ENCODE results near the gene ZNF532.
"Not testable (repeated sequence)": the region's sequence is repeated elsewhere in the genome, so short reads cannot be mapped to it uniquely, and the experiment has no call there.

ZNF532 gene

DNA sequence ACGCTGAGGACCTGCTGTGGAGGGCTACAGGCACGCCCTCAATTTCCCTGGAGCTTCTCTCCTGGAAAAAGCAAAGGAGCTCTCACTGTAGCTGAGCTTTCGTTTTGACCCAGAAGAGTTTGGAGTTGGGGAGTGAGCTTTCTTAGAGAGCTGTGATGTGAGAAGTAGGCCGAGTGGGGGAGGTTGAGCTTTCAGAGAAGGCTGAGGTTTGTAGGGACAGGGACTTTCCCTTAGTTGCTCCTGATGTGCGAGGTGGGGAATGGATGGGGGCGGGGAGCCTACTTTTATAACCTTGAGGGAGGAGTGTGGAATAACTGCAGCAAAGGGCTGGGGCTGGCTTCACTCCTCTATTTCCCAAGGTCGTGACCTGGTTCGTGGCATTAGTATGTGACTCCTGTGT, 47.1 kb downstream of the ZNF532 start:
- no peak overlapping the region for H3K4me3 ChIP-seq (ENCODE audit: low read depth, low read length)
- TF ChIP-seq, protein P1, sequence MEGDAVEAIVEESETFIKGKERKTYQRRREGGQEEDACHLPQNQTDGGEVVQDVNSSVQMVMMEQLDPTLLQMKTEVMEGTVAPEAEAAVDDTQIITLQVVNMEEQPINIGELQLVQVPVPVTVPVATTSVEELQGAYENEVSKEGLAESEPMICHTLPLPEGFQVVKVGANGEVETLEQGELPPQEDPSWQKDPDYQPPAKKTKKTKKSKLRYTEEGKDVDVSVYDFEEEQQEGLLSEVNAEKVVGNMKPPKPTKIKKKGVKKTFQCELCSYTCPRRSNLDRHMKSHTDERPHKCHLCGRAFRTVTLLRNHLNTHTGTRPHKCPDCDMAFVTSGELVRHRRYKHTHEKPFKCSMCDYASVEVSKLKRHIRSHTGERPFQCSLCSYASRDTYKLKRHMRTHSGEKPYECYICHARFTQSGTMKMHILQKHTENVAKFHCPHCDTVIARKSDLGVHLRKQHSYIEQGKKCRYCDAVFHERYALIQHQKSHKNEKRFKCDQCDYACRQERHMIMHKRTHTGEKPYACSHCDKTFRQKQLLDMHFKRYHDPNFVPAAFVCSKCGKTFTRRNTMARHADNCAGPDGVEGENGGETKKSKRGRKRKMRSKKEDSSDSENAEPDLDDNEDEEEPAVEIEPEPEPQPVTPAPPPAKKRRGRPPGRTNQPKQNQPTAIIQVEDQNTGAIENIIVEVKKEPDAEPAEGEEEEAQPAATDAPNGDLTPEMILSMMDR (IDR thresholded peaks at IDR 0.05; ENCODE audit: low read depth, low read length): no peak

DNA sequence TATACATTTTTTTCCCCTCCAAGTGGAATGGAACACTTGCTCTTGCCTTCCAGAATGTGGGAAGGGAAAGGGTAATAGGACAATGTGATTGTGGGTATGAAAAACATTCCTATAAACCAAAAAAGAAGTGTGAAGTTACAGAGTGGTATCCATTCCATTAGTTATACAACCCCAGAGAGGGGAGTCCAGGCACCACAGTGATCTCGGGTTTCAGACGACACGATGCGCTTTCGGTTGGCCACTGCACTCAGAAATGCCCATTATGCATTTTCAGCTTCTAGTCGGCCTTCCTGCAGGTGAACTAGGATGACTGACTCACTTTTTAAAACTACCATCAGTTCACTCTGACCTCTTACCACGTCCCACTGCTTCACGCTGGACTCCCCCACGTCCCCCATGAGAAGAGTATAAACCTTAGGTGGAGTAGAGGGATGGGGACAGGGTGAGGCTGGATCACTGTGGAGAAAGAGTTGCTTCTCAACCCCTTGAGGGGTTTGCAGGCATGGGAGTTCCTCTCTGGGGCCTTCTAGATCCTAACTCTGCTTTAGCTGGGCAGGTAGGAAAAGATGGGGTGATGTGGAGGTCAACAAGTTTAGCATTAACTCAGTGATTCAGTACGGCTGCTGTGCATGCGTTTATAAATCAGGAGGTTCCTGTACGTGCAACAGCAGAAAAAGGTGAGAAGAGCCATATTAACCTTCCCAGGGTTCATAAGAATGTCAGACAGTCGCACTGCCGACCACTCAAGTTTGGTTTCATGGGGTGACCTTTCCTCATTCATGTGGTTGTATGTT, 50.5 kb downstream of the ZNF532 start:
- no peak overlapping the region for H3K4me3 ChIP-seq (ENCODE audit: low read depth, low read length)
- TF ChIP-seq, protein P1 (IDR thresholded peaks at IDR 0.05; ENCODE audit: low read depth, low read length): no peak

DNA sequence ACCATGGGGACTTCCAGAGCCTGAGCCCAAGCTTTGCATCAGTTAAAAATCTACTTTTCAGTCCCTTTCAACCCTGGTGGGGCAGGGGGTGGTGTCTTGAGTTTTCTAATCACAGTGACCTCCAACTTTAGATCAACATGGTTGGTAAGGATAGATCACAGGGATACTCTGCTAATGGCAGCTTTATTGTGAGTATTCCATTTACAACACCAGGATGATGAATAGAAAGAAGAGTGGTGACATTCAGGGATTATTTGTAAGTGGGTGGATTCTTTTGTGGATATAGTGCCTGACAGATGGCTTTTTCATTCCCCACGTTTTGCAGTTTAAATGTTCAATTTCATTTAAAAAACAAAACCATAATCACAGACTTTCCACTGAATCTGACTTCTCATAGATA, 51.3 kb downstream of the ZNF532 start:
- H3K4me3 ChIP-seq (ENCODE audit: low read depth, low read length): no peak overlapping the region
- TF ChIP-seq, protein P1 (IDR thresholded peaks at IDR 0.05; ENCODE audit: low read depth, low read length): no peak

DNA sequence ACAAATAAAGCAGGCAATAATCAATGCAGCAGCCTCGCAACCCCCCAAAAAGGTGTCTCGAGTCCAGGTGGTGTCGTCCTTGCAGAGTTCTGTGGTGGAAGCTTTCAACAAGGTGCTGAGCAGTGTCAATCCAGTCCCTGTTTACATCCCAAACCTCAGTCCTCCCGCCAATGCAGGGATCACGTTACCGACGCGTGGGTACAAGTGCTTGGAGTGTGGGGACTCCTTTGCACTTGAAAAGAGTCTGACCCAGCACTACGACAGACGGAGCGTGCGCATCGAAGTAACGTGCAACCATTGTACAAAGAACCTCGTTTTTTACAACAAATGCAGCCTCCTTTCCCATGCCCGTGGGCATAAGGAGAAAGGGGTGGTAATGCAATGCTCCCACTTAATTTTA, 55.3 kb downstream of the ZNF532 start:
- not testable (repeated sequence) for H3K4me3 ChIP-seq (ENCODE audit: low read depth, low read length)

DNA sequence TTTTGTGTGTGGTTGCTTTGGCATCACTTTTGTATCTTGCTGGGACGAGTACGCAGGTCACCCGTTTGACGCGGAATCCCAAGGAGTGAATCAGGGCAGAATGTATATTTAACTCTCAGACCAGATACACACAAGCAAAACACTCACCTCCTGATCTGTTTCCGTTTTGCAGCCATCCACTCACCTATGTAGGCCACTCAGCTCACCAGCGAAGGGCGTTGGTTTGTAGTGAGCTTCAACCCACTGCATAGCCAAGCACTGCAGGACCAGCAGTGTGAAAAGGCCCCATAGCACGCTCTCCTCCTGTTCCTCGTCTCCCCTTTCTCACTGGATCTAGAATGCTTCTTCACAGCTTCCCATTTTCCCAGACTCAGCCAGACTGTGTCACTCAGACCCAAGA, 58.3 kb downstream of the ZNF532 start:
- TF ChIP-seq, protein P1 (IDR thresholded peaks at IDR 0.05; ENCODE audit: low read depth, low read length): no peak
- no peak overlapping the region for H3K4me3 ChIP-seq (ENCODE audit: low read depth, low read length)

DNA sequence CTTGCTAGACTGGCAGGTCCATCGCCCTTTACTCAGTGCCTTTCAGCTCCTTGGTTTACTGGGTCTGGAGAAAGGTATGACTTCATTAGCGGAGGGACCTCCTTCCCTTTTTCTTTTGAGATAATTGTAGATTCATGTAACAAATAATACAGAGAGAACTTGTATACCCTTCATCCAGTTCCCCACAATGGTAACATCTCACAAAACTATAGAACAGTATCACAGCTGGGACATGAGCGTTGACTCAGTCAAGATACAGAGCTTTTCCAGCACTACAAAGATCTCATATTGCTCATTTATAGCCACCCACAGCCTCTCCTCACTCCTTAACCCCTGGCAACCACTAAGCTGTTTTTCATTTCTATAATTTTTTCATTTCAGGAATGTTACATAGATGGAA, 59.8 kb downstream of the ZNF532 start:
- no peak overlapping the region for H3K4me3 ChIP-seq (ENCODE audit: low read depth, low read length)
- TF ChIP-seq, protein P1 (IDR thresholded peaks at IDR 0.05; ENCODE audit: low read depth, low read length): no peak

DNA sequence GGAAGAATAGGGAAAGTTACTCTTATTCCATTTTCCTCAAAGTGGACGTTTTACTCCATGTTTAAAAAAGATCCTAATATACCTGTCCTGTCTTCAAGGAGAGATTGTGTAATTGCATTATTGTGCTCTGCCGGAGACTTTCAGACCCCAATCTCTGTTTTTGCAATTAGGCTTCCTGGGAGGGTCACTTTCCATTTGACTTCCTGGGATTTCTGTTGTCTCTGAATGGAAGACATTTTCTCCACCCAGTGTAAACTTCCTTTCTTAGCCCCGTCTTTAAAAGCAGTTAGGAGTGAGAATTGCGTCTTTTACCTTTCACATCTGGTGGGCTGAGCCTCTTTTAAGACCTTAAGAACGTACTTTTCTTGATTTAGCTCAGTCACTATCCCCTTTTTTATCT, 63.0 kb downstream of the ZNF532 start:
- TF ChIP-seq, protein P1 (IDR thresholded peaks at IDR 0.05; ENCODE audit: low read depth, low read length): no peak
- H3K4me3 ChIP-seq (ENCODE audit: low read depth, low read length): no peak overlapping the region

DNA sequence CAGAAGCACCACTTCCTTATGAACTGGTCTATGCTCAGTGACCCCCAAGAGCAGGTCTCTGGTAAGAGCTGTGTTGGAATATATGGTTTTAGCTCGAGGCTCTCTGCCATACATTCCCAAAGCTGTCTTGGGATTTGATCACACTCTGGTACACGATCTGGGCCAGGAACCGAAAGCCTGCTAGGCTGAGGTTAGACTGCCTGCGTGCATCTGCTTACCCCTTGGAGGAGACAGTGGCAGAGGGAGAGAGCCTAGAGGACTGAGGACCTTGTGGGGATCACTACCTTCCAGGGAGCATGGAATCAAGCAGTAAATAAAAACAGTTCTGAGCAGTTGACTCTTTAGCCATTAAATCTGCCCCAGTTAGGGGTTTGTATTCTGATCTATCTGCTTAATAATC, 63.7 kb downstream of the ZNF532 start:
- H3K4me3 ChIP-seq (ENCODE audit: low read depth, low read length): no peak overlapping the region
- TF ChIP-seq, protein P1 (IDR thresholded peaks at IDR 0.05; ENCODE audit: low read depth, low read length): no peak
